Right renal pelvis (tissue), 4 donors: ENCODE results near the gene EML5. TPM values are rescaled to one million over a fixed set of nuclear protein-coding genes. Genes with fewer than 3 reads are reported as not detected.
"Not testable (repeated sequence)": the region's sequence is repeated elsewhere in the genome, so short reads cannot be mapped to it uniquely, and the experiment has no call there.

Experiments
- DNase-seq, 4 donors: peaks; one replicate each; pipeline ENCODE4 v3.0.0-alpha.2; 2013; ENCODE audit warnings: low read depth in 4 of 4, low spot score in 3 of 4, missing footprints in 1 of 4
- polyA plus RNA-seq, 4 donors: library from polyadenylated mRNA; unstranded; fragments of 120-200 nt; gene quantifications; one replicate each; pipeline ENCODE4 v1.2.1, GENCODE V29; 2013; ENCODE audit not compliant: insufficient read length in 4 of 4

Gene EML5
- 1 to 10 TPM; 2.0 to 3.6 (median 2.7) TPM for polyA plus RNA-seq

- peak; percentile 49 to 62 (median 56) for DNase-seq
Measured at GRCh38 chr14:88792473-88793258, at the start of gene EML5. Gene EML5 (minus strand): TSS chr14:88792953. CDS start chr14:88792503, 450 bp downstream.

- no peak for DNase-seq
Measured at GRCh38 chr14:88842414-88842813, 49.7 kb upstream of the EML5 start.

GRCh38 chr14:88841741-88842140, 49.0 kb upstream of the EML5 start:
- DNase-seq, result no peak

GRCh38 chr14:88840926-88841325, 48.2 kb upstream of the EML5 start:
- DNase-seq, result no peak

GRCh38 chr14:88838015-88838414, 45.3 kb upstream of the EML5 start:
- DNase-seq, result no peak

GRCh38 chr14:88837495-88837894, 44.7 kb upstream of the EML5 start:
- DNase-seq, result no peak

- DNase-seq, result no peak
Measured at GRCh38 chr14:88835661-88836060, 42.9 kb upstream of the EML5 start.

- no peak for DNase-seq
Measured at GRCh38 chr14:88834883-88835431, 42.2 kb upstream of the EML5 start.

- DNase-seq, result no peak
Measured at GRCh38 chr14:88831284-88831683, 38.5 kb upstream of the EML5 start.

GRCh38 chr14:88829685-88830302, 37.0 kb upstream of the EML5 start:
- DNase-seq, result no peak

GRCh38 chr14:88829188-88829587, 36.4 kb upstream of the EML5 start:
- DNase-seq, result no peak

- DNase-seq, result no peak
Measured at GRCh38 chr14:88825503-88825902, 32.8 kb upstream of the EML5 start.

- DNase-seq, result no peak
Measured at GRCh38 chr14:88825078-88825458, 32.3 kb upstream of the EML5 start.

GRCh38 chr14:88824314-88825077, 31.7 kb upstream of the EML5 start, which contains the start of gene TTC8:
Gene TTC8 (plus strand): TSS chr14:88824651. CDS start chr14:88824708, 57 bp downstream.
- peak; percentile 77 to 87 (median 80) for DNase-seq

- no peak for DNase-seq
Measured at GRCh38 chr14:88823968-88824313, 31.2 kb upstream of the EML5 start.

- no peak for DNase-seq
Measured at GRCh38 chr14:88821888-88822287, 29.1 kb upstream of the EML5 start.

GRCh38 chr14:88821378-88821777, 28.6 kb upstream of the EML5 start:
- no peak for DNase-seq

GRCh38 chr14:88819674-88820073, 26.9 kb upstream of the EML5 start:
- DNase-seq, result not testable (repeated sequence)

- DNase-seq, result no peak
Measured at GRCh38 chr14:88818018-88818417, 25.3 kb upstream of the EML5 start.

GRCh38 chr14:88815980-88816379, 23.2 kb upstream of the EML5 start:
- DNase-seq, result no peak

- no peak for DNase-seq
Measured at GRCh38 chr14:88808359-88808758, 15.6 kb upstream of the EML5 start.
